Left hindlimb (tissue), 1 donor: ENCODE measurements around the gene SDK2.
A peak's percentile ranks its signal among the peaks of the same experiment; 100 is the strongest.
"Not testable (repeated sequence)": the region's sequence is repeated elsewhere in the genome, so short reads cannot be mapped to it uniquely, and the experiment has no call there.

Experiments
- DNase-seq: peaks from one replicate; pipeline ENCODE4 v3.0.0-alpha.2; 2018

SDK2 gene

DNA sequence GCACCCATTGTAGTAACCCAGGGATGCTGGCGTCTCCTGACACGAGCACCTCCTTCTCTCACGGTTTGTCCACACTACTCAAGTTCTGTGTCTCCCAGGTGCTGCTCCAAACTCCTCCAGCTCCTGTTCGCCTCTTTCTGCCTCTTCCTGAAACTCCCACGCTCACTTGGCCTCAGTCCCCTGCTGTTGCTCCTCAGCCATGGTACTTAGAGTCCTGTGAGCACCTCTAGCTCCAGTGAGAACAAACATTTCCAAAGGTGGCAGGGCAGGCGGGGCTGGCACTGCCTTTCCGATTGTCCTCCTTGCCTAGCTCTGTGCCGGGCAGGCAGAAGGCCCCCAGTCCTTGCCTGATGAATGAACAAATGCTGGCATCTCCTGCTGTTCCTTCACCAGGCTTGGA, 146.1 kb downstream of the SDK2 start:
- no peak for DNase-seq

DNA sequence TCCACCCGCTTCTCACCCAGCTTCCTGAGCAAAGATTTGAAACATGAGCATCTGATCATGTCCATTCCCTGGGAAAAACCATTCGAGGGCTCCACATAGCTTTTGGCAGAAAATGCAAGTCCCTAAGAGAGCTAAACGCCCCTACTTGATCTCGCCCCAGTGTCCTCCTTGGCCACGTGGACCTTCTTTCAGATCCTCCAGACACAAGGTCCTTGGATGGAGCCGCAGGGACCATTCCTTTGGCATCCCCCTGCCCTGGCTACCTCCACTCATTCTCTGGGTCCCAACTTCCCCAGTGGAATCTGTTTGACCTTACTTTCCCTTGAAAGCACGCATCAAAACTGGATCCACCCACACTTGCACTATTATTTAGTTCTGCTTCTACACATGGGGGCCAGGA, 146.5 kb downstream of the SDK2 start:
- no peak for DNase-seq

DNA sequence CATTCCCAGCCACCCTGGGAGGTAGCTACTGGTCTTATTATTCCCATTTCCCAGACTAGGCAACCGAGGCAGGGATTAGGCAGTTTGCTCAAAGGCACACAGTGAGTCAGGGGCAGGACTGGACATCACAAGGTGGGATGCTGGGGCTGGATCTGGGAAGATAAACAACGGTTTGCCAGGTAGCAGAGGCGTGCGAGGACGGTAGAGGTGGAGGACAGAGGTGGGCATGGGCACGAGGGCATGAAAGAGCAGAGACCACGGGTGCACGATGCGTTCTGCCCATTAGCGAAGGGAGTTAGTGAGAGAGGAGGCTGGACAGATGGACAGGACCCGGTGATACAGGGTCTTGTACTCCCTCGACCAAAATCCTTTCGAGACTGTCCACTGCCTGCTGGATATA, 148.0 kb downstream of the SDK2 start:
- DNase-seq = no peak

DNA sequence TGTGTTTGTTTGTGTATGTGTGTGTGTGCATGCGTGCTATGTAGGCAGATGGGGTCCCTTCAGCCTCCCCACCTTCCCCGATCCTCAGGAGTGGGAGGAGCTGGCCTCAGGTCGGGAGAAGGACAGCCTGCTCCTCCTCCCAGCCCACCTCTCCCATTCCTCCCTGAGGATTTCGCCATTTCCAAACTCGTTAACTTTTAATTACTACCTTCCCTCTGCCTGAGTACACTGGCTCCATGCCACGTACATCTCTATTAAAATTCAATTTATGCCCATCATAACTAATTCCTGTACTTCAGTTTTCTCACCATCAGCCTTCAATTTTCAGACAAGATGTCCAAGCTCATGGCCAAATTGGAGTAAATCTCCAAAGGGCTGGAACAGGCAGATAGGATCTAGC, 148.6 kb downstream of the SDK2 start:
- DNase-seq = no peak

DNA sequence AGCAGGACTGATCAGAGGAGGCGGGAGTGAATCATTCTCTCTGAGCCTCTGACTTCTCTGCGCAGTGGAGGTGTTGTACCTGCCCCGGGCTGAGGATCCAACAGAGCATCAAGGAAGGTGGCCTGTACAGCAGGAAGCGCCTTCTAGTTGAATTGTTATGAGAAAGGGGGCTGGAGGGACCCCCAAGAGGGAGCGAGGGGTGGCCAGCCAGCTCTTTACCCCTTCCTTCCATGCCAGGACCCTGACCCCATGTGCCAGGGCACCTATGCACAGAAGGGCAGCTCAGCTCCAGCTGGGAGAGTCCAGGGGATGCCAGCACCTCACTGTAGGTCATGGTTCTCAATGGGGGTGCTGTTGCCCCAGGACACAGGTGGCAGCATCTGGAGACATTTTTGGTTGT, 149.3 kb downstream of the SDK2 start:
- DNase-seq = no peak

DNA sequence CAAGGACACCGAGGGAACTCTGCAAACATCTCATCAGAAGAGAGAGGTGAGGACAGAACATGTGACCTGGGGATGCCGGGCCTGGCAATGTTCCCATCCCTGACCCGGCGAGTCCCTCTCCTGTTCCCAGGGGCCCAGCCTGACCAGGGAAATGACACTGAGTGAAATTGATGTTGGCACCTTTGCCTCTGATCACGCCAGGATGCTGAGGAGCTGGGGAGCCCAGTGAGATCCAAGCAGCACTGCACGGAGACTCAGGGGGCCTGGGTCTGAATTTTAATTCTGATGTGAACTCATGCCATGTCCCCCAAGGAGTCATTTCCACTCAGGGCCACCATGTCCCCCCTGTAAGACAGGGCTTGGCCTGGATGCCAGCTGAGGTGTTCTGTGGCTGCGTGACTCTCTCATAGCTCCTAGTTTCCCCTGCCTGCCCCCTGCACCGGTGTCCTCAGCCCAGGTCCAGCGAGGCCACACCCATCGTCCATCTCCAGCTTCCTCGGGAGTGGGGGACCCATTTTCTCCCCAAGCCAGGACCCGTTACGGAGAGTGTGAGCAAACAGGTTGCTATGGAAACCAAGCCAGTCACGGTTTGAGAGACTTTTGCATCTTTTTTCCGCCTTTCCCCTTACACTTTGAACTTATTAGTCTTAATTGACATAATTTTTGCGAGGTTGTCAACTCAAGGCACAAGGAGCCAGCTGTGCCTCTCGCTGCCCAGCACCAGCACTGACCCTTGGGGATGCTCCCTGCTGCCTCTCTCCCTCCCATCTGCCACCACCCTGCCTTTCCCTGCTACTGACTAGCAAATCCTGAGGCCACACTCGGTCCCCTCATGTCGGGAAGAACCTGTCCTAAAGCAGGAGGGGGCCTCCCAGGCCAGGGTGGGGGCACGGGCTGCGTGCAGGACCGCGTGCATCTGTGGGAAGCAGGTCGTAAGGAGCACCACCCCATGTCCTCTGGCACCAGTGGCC, 150.0 kb downstream of the SDK2 start:
- DNase-seq = no peak

DNA sequence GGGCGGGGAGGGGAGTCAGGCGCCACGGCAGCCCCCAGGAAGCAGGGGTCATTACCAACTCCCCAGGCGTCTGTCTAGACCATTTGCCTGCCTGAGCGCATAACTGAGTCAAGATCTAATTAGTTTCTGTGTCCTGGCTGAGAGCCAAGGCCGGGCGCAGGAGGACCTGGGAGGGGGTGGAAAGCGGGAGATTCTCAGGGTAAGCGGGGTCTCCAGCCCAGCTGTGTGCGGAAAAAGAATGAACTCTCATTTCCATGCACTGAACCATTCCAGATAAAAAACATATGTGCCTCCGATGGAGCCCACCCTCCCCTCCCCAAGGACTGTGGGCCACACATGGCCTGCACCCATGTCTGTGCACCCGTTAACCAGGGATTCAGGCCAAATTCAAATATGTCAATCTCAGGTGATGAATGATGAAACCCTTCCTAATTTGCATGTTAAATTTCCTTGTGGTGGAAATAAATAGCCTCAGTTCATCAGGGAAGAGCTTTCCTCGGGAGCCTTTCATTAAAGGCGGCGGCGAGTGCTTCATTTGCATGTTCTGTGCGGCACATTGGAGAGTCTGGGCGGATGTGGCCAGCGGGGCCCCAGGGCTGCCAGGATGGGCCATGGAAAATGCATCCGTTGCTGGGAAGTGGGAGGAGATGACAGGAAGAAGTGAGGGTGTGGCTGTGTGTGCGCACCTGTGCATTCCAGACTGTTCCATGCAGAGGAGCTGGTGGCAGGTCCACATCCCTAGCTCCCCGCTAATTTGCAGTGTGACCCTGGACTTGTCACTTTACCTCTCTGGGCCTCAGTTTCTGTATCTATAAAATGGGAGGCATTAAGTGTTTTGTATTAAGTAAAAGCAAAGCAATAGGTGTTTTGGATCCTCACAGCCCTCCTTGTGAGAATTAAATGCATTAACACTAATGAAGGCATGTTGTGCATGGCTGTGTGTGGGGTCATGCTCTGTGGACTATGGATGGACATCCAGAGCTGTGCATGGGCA, 151.1 kb downstream of the SDK2 start:
- DNase-seq = peak; percentile 52

DNA sequence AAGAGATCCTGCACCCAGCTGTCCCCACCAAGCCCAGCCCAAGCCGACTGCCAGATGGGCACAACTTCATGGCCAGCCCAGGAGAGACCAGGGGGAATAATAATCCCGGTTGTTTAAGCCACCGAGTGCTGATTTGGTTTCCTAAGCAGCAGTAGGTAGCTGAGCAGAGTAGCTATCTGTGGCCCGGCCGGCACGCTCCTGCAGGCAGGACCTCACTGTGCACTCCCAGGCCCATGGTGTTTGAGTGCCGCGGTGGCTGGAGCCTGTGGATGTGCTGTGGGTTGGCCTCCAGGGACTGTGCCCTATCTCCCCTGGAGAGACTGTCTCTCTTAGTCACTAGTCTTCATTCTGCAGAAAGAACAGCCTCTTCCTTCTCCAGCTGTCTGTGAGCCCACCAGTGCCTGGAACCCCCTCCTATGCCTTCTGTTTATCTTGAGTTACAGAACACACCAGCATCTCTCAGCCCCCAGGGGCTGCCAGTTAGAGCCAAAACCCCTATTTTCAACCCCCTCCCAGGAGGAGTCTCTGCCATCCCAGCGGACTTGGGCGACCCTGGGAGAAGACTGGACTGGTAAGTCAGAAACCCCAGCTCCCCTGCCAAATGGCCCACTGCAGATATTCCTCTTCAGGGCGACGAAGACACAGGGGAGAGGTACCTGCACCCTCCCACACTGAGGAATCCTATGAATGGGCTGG, 152.0 kb downstream of the SDK2 start:
- DNase-seq = no peak

DNA sequence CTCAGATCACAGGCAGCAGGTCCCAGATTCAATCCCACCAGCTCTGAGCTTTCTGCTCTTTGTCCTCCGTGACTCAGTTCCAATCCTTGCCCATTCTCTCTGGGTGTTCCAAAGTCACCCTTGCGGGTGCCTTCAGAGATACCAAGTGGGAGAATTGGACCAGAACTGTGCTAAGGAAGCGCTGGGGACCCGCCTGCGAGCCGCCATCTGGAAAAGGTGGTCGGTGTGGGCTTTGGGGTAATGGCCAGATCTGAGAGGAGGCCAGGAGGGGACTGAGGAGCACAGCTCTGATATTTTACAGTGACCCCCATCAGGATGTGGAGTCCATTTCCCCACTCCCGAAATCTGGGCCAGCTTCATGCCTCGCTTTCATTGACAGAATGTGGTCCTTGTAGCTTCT, 152.6 kb downstream of the SDK2 start:
- no peak for DNase-seq

DNA sequence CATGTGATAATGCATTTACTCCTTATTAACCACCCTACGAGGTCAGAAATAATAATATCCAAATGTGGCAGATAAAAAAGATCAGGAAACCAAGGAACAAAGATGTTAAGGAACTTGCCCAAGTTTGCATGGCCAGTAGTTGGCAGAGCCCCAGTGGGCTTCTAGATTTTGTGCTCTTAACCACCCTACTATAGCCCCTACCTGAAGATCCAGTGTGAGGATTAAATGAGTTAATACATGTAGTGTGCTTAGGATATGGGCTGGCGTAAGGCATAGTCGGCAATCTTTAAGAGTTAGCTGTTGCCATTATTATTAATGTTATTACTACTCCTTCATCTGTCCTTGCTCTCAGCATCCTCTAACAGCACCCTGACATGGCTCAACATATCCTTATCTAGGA, 153.4 kb downstream of the SDK2 start:
- no peak for DNase-seq

DNA sequence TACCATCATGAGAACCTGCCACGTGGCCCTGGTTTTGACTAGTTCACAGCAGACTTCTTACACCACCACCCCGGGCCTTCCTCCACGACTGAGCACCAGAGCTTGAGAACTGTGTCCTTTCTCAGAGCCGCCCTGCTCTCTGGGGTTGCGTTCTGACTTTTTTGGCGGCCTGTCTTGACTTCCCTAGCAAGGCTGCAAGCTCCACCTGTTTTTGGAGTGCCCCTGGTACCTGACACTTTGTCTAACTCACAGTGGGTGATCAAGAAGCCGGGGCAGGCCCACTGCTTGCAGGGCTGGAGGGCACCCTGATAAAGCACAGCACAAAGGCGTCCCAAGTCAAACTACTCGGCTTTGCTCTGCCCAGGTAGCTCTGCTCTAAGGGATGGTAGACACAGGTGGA, 154.3 kb downstream of the SDK2 start:
- DNase-seq = no peak

DNA sequence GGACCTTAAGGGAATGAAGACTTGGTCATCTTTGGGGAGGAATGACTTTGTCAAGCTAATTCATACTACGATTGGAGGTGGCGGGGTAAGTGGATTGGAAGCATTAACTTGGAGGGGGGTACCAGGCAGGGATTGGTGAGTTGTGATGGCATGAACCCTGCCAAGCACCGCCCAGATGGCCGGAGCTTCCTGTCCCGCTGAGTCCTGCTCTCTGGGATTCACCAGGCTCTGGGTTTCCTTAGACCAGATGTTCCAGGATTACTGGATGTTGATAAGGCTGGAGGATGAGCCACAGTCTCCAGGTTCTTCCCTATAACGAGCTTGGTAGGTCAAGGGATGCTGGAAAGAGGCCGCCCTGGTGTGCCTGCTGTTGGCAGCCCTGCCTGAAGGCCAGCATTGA, 154.9 kb downstream of the SDK2 start:
- DNase-seq = no peak

DNA sequence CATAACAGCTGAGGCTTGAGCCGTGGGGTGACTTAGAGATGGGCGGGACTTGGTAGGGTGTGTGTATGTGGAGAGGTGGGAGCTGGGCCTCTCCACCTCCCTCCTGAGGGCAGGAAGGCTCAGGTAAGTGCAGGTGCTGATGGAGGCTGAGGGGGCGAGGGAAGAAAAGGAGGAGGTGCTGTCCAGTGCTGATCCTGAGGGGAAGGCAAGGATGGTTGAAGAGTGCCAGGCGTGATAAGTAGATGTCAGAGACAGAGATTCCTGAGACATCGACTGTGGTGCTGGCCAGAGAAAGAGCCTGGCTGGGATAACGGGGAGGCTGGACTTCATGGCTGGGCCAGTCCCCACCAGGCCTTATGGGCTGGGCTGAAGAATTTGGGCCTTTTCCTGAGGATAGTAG, 159.1 kb downstream of the SDK2 start:
- DNase-seq = no peak

DNA sequence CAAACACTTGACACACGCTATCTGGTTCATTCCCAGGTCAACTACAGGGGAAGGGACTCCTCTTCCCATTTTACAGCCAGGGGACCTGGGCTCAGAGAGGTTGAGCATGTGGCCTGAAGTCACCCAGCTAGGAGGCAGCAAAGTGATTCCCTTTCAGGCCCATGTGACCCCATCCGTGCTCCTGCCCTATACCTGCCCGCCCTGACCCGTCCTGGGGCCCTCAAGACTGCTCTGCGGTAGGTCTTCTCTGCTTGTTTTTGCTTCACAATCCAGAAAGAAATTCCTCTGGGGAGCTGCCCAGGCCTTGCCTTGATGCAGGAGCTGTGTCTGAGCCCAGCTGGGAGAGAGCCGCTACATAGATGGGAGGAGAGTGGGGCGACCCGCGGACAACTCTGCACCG, 161.4 kb downstream of the SDK2 start:
- DNase-seq = no peak

DNA sequence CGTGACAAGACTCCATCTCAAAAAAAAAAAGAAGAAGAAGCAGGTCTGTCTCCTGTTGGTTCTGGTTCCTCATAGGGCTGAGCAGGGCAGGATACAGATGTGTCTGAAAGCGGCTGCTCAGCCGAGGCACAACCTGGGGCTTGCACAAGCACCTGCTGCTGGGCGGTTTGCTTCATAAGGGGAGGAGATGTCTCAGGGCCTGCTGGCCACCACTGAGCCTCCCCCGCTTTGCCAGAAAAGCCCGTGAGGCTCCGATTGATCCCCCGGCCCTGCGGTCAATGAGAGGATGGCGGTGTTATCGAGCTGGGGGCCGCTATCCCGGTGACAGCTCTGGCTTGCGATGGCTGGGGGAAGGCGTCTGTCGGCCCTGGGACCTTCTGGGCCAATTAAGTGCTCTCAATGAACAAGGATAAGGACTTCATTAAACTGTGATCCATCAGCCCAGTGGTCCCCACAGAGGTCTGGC, 162.0 kb downstream of the SDK2 start:
- DNase-seq = no peak

DNA sequence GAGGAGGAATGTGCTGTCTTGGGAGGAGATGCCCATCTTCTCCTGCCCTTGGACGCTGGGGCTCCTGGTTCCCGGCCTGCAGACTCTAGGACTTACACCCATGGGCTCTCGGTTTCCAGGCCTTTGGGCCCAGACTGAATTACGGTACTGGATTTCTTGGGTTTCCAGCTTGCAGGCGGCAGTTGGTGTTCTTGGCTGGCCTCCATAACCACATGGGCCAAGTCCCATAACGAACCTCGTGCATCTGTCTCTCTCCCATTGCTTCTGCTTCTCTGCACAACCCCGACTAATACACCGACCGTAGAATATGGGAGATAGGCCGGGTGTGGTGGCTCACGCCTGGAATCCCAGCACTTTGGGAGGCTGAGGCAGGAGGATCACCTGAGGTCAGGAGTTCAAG, 162.6 kb downstream of the SDK2 start:
- no peak for DNase-seq

DNA sequence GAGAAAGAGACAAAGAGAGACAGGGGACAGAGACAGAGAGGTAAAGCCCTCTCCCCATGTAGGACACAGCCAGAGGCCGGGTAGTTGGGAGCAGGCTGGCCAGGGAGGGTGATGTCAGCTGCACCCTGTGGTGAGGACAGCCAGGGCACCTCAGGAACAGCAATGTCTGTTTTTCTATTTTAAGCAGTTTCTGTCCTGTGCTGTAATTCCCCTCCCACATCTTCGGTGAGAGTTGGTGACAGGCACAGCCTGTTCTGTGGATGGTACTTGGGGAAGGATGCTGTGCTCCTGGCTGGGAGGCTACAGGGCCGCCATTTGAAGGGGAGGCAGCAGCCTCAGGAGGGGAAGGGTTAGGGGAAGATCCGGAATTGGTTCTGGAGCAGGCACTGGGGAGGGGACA, 163.5 kb downstream of the SDK2 start:
- no peak for DNase-seq

DNA sequence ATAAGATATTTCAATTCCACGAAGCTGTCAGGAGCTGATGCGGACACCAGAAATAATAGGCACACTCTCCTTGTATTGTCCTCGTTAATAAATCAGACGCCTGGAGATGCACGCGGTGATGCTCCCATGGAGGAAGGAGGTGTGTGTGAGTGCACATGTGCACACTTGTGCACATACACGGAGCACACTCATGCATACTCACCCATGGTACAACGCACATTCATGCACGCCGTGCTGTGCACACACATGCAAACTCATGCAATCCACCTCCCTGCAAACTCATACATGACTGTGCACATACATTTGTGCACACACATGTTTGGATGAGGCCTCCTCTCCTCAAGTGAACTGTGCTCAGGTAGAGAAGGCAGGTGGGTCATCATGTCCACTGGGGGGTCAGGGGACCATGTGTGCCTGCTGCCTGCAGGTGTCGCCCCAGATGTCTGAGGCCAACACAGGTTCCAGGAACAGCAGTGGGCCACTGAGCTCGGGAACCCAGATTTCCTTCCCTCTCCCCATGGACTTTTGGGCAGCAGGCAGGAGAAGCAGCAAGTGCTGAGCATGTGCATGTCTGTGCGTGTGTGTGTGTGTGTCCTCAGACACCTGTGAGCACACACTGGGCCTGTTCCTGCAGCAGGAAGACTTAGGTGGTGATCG, 165.3 kb downstream of the SDK2 start:
- DNase-seq = no peak

DNA sequence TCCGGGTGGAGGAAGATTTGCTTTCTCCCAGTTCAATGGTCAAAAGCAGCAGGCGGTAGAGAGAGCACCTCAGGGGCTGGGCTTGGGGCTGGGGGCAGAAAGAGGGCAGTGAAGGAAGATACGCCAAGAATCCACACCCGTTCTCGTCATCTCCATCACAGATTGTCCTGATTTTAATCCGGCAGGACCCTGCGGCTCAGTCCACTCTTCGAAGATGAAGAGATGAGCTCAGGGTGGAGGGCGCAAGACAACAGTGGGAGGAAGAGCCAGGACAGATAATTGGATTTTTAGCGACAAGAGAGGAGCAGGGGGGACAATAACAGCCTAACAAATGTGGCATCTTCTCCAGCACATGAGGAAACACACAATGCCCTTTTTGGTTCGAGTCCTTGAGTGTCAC, 165.9 kb downstream of the SDK2 start:
- DNase-seq = no peak

DNA sequence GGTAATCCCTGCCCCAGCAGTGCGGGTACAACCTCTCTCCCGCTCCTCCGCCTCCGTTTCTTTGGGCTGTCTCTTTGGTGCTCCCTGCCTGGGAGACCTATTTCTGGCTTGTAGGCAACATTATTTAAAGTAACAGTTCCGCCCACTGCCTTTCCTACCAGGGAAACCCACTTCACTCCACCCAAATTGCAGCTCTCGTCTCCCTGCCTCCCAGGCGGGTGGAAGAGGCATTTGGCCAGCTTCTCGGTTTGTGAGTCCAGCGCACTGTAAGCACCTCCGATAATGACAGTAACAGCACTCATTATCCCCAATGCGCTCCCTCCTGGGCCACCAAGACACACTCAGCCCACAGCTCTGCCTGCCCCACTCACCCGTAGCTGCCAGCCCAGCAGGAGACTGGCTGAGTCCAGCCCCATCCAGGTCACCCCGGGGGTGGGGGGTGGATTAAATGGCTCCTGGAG, 167.3 kb downstream of the SDK2 start:
- peak; percentile 72 for DNase-seq

DNA sequence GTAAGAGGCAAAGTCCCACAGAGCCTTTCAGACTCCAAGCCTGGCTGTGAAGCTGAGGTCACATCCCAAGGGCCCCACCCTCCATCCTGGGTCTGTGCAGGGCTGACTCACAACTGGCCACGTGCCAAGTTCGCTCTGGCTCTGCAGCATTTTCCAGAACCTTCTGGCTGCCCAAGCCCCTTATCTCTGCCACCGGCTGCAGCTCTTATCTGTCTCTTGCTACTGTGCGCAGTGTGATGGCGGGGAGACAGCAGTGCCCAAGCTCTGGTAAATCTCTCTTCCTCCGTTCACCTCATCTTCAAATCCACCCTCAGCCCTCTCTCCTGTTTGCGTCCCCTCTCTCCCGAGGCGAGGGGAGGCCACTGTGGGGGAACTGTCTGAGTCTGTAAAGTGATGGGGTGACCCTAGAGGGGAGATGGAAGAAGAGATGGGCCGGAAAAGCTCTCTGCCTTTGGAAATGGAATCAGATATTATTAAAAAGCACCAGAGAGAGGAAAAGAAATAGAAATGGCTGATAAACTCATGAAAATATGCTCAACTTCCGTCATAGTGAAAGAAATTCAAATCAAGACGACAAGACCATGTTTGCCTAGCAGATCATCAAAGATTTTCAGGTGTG, 169.8 kb downstream of the SDK2 start:
- peak; percentile 61 for DNase-seq

DNA sequence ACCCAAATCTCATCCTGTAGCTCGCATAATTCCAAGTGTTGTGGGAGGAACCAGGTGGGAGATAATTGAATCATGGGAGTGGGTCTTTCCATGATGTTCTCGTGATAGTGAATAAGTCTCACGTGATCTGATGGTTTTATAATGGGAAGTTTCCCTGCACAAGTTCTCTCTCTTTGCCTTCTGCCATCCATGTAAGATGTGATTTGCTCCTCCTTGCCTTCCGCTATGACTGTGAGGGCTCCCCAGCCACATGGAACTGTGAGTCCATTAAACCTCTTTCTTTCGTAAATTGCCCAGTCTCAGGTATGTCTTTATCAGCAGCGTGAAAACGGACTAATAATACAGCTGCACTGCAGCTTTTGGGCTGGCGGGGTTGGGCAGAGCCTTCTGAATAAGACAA, 171.5 kb downstream of the SDK2 start:
- not testable (repeated sequence) for DNase-seq
